Smooth muscle cell (in vitro differentiated cells): ENCODE data around the gene TRMT5. TPM values are rescaled to one million over a fixed set of nuclear protein-coding genes. Genes with fewer than 3 reads are reported as not detected.

ENCODE experiments used
- DNase-seq: peaks from one replicate; lab custom pipeline; 2025; ENCODE audit not compliant: unreplicated experiment; lab: John Stamatoyannopoulos, UW
- H2AFZ ChIP-seq: fragments of 200-600 bp; sonication (generic); 2 replicates; pipeline ENCODE4 v1.6.0; 2016; ENCODE audit warnings: antibody characterized with exemption, low read depth, mild to moderate bottlenecking
- H3F3A ChIP-seq: fragments of 200-600 bp; sonication (generic); 2 replicates; pipeline ENCODE4 v1.6.0; 2017; ENCODE audit warnings: antibody characterized with exemption, low read depth
- H3K27ac ChIP-seq: fragments of 200-600 bp; sonication (generic); 2 replicates; pipeline ENCODE4 v1.5.1; 2016; ENCODE audit warnings: low read depth, mild to moderate bottlenecking
- H3K27me3 ChIP-seq: fragments of 200-600 bp; sonication (generic); 2 replicates; pipeline ENCODE4 v1.6.1; 2016; ENCODE audit warnings: low read depth, mild to moderate bottlenecking
- H3K36me3 ChIP-seq: fragments of 200-600 bp; sonication (generic); 2 replicates; pipeline ENCODE4 v1.5.1; 2016; ENCODE audit warnings: low read depth
- H3K4me1 ChIP-seq: fragments of 200-600 bp; sonication (generic); 2 replicates; pipeline ENCODE4 v1.5.1; 2016; ENCODE audit warnings: low read depth
- H3K4me2 ChIP-seq: fragments of 200-600 bp; sonication (generic); 2 replicates; pipeline ENCODE4 v1.6.0; 2016; ENCODE audit warnings: mild to moderate bottlenecking
- H3K4me3 ChIP-seq: fragments of 200-600 bp; sonication (generic); 2 replicates; pipeline ENCODE4 v1.5.1; 2016; ENCODE audit warnings: mild to moderate bottlenecking
- H3K79me2 ChIP-seq: fragments of 200-600 bp; sonication (generic); 2 replicates; pipeline ENCODE4 v1.6.0; 2016; ENCODE audit warnings: low read depth, mild to moderate bottlenecking
- H3K9ac ChIP-seq: fragments of 200-600 bp; sonication (generic); 2 replicates; pipeline ENCODE4 v1.6.0; 2016; ENCODE audit warnings: low read depth
- H3K9me3 ChIP-seq: fragments of 200-600 bp; sonication (generic); replicated peaks from 2 replicates; pipeline ENCODE4 v1.5.1; 2016; ENCODE audit warnings: low read depth
- H4K20me1 ChIP-seq: fragments of 200-600 bp; sonication (generic); 2 replicates; pipeline ENCODE4 v1.6.0; 2016; ENCODE audit warnings: low read depth
- CTCF ChIP-seq: fragments of 200-600 bp; sonication (generic); IDR thresholded peaks from 2 replicates; pipeline ENCODE4 v1.5.1; 2017; ENCODE audit warnings: borderline replicate concordance, mild to moderate bottlenecking, antibody characterized with exemption; ENCODE audit not compliant: insufficient read depth, poor library complexity, severe bottlenecking
- WGBS: methylation state at CpG from one replicate; pipeline ENCODE4 v1.1.7; 2016; ENCODE audit warnings: low lambda C conversion rate; 5-methylcytosine and 5-hydroxymethylcytosine counted together
- polyA plus RNA-seq: library from polyadenylated mRNA; unstranded; fragments of >200 nt; fragmentation: Nextera tagmentation; extraction: Ambion mirVana; gene quantifications from 2 replicates; pipeline ENCODE4 v1.2.1, GENCODE V29; 2016
- total RNA-seq: library from RNA; depleted of rRNA; stranded (reverse); fragments of >200 nt; gene quantifications from 2 replicates; pipeline ENCODE4 v1.2.3, GENCODE V29; 2014

TRMT5 gene
- total and polyA plus RNA-seq, 2 experiments from 2014 or later: 4.1 to 9.1 TPM

- Histone ChIP-seq H3K27me3 (no peaks in the 10 kb centered on the region), H3K9me3 (no peaks in the 10 kb centered on the region), H4K20me1 (no peaks in the 10 kb centered on the region), H3K27ac (no peak overlapping the region), H3K9ac (no peak overlapping the region), H3K36me3 (no peaks in the 10 kb centered on the region), H3K4me1 (peaks cover 4% of the 10 kb centered on the region), H3K4me3 (no peak overlapping the region), H3K4me2 (no peak overlapping the region), H3F3A (no peaks in the 10 kb centered on the region), H2AFZ (no peak overlapping the region), H3K79me2 (peaks cover 9% of the 10 kb centered on the region)
- 97% methylated on average over 3 of the region's 3 CpGs for WGBS
- no peak for DNase-seq
- TF ChIP-seq CTCF: no peak
Observed at GRCh38 chr14:60973070-60973469, 7.8 kb downstream of the TRMT5 start.

- no peak overlapping the region for H3K27ac ChIP-seq
- no peak overlapping the region for H3K4me3 ChIP-seq
- H3K9me3 ChIP-seq: no peaks in the 10 kb centered on the region
- TF ChIP-seq CTCF: no peak
- 97% methylated on average over 15 of the region's 15 CpGs for WGBS
- H3K4me1 ChIP-seq: no peaks in the 10 kb centered on the region
- DNase-seq: no peak
- no peak overlapping the region for H3K4me2 ChIP-seq
- no peaks in the 10 kb centered on the region for H4K20me1 ChIP-seq
- H3K27me3 ChIP-seq: no peaks in the 10 kb centered on the region
- H2AFZ ChIP-seq: no peak overlapping the region
- no peaks in the 10 kb centered on the region for H3K36me3 ChIP-seq
- H3K9ac ChIP-seq: no peak overlapping the region
- no peaks in the 10 kb centered on the region for H3F3A ChIP-seq
- H3K79me2 ChIP-seq: peaks cover 3% of the 10 kb centered on the region
Observed at GRCh38 chr14:60972295-60972694, 8.6 kb downstream of the TRMT5 start.

- H2AFZ ChIP-seq: no peak overlapping the region
- no peak for DNase-seq
- no peak overlapping the region for H3K4me2 ChIP-seq
- H3K27ac ChIP-seq: no peak overlapping the region
- no peak overlapping the region for H3K4me3 ChIP-seq
- no peaks in the 10 kb centered on the region for H3K27me3 ChIP-seq
- no peak for TF ChIP-seq CTCF
- 46% methylated on average over 2 of the region's 2 CpGs for WGBS
- H3K4me1 ChIP-seq: no peaks in the 10 kb centered on the region
- H4K20me1 ChIP-seq: no peaks in the 10 kb centered on the region
- H3F3A ChIP-seq: no peaks in the 10 kb centered on the region
- no peaks in the 10 kb centered on the region for H3K36me3 ChIP-seq
- H3K79me2 ChIP-seq: no peaks in the 10 kb centered on the region
- H3K9ac ChIP-seq: no peak overlapping the region
- no peaks in the 10 kb centered on the region for H3K9me3 ChIP-seq
Observed at GRCh38 chr14:60971271-60971670, 9.6 kb downstream of the TRMT5 start.

- Histone ChIP-seq H3K9ac (no peak overlapping the region), H3K4me2 (no peak overlapping the region), H3K36me3 (no peaks in the 10 kb centered on the region), H3K27me3 (no peaks in the 10 kb centered on the region), H4K20me1 (peaks cover 2% of the 10 kb centered on the region), H2AFZ (no peak overlapping the region), H3K27ac (peak overlapping the region; percentile 37), H3K79me2 (no peaks in the 10 kb centered on the region), H3F3A (peaks cover 3% of the 10 kb centered on the region), H3K4me1 (no peaks in the 10 kb centered on the region), H3K4me3 (no peak overlapping the region), H3K9me3 (no peaks in the 10 kb centered on the region)
- DNase-seq: no peak
- TF ChIP-seq CTCF: no peak
- 83% methylated on average over 2 of the region's 2 CpGs for WGBS
Observed at GRCh38 chr14:60970146-60970545, 10.7 kb downstream of the TRMT5 start.
